Upper lobe of right lung (tissue), 1 donor: ENCODE results near the gene SLC39A7. TPM values are rescaled to one million over a fixed set of nuclear protein-coding genes. Genes with fewer than 3 reads are reported as not detected.
A peak's percentile ranks its signal among the peaks of the same experiment; 100 is the strongest.

Experiments used
- ATAC-seq: fragments of 200-7000 bp; cut with Tn5 transposase; one replicate; pipeline ENCODE4 v1.9.1; 2020; ENCODE audit warnings: mild to moderate bottlenecking, moderate library complexity
- DNase-seq: peaks from one replicate; pipeline ENCODE4 v3.0.0-alpha.2; 2020
- H3K27ac ChIP-seq: fragments of 200-600 bp; one replicate; pipeline ENCODE4 v1.8.0; 2022
- H3K27me3 ChIP-seq: fragments of 200-600 bp; one replicate; pipeline ENCODE4 v1.8.0; 2022; ENCODE audit warnings: mild to moderate bottlenecking
- H3K36me3 ChIP-seq: fragments of 200-600 bp; one replicate; pipeline ENCODE4 v1.8.0; 2022
- H3K4me1 ChIP-seq: fragments of 200-600 bp; one replicate; pipeline ENCODE4 v1.8.0; 2022
- H3K4me3 ChIP-seq: fragments of 200-600 bp; one replicate; pipeline ENCODE4 v1.8.0; 2022; ENCODE audit warnings: mild to moderate bottlenecking
- H3K9me3 ChIP-seq: fragments of 200-600 bp; one replicate; pipeline ENCODE4 v1.8.0; 2022
- CTCF ChIP-seq: fragments of 200-600 bp; IDR thresholded peaks from one replicate; pipeline ENCODE4 v1.8.0; 2022; ENCODE audit warnings: antibody characterized with exemption
- intact Hi-C: fragments of 100-400 bp; cut with DNase I; formaldehyde crosslinking; loops from one replicate; pipeline ENCODE4 v1.11.0; 2022
- total RNA-seq: library from RNA; stranded (reverse); fragmentation: NEBNext Ultra II Directional; extraction: Animal tissue kit (Norgen Biotek cat#: 25700); gene quantifications from one replicate; pipeline ENCODE4 v1.2.1, GENCODE V29; 2021
- donor health status: DM: no; HTN: yes; CAD: no; lungs with severe emphysema.

The SLC39A7 gene
- total RNA-seq, 1 donor from 2014 or later, result 89.1 TPM

GRCh38 chr6:33194431-33194979 is 6.2 kb upstream of the SLC39A7 start:
- peaks cover 19% of the 10 kb centered on the region for H3K27me3 ChIP-seq
- TF ChIP-seq CTCF, result no peak
- peaks cover 35% of the 10 kb centered on the region for H3K36me3 ChIP-seq
- ATAC-seq (no peak), DNase-seq (no peak)
- no peak overlapping the region for H3K27ac ChIP-seq
- peaks cover 37% of the 10 kb centered on the region for H3K4me1 ChIP-seq
- intact Hi-C loops, result no loop called here
- no peak overlapping the region for H3K4me3 ChIP-seq
- H3K9me3 ChIP-seq, result no peaks in the 10 kb centered on the region

DNA sequence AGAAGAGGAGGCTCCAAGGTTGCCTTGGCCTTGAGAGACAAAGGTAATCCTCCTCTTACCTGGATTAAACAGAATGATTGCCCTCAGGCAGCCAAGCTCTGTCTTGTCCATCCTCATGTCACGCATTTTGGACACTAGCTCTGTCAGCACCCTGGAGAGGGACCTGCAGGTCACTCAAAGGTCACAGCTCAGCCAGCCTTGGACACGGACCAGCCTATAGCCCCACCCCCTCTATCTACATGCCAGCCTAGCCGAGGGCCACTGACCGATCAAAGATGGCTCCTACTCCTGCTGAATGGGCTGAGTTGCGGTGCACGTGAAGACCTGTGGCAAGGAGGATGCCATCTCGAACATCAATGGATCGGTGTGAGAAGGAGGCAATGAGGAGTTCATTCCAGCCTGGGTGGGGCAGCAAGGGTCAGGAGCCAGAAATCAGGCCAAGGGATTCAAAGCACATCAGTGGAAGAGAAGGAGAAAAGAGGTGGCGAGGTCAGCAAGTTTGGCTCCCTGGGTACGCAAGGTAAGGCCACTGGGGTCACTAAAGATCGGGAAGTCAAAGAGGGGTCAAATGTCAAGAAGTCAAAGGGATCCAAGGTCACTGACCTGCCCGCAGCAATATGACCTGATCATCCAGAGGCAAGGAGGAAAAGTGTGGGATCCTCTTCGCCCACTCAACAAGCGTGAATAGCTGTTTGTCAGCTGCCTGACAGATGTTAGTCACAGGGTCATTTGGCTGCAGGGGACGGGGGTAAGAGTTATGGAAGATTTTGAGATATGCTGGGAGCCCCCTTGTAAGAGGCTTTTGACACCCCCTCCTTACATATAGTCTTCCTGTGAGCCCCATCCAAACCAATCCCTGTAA is 5.1 kb upstream of the SLC39A7 start:
- Histone ChIP-seq H3K27me3 (peaks cover 18% of the 10 kb centered on the region), H3K36me3 (peaks cover 35% of the 10 kb centered on the region), H3K9me3 (no peaks in the 10 kb centered on the region), H3K4me3 (no peak overlapping the region), H3K4me1 (peaks cover 37% of the 10 kb centered on the region), H3K27ac (no peak overlapping the region)
- DNase-seq, result peak; percentile 45
- ATAC-seq, result no peak
- intact Hi-C loops, result no loop called here
- TF ChIP-seq CTCF, result no peak

DNA sequence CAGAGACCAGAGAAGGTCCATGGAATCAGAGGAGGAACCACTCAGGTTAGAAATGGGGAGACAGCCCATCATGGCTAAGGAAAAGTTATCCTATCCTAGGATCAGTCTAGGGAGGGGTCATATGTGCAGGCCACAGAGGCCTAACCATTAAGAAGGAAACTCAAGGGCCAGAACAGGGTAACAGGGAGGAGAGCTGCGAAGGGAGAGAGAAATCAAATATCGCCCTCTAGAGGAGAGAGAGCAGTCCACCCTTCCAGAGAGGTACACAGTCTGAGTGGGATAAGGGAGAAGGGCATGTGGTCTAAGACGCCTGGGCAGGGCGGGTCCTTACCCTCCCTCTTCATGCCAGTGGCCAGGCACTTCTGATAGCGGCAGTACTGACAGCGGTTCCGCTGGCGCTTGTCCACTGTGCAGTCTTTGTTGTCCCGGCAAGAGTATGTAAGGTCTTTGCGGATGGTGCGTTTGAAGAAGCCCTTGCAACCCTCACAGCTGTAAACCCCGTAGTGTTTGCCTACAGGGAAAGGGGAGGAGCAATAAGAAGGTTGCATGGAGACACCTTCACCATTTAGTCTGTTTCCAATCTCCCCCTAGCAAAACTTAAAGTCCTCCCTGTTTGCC is 3.1 kb upstream of the SLC39A7 start:
- ATAC-seq (peak; percentile 64), DNase-seq (peak; percentile 77)
- Histone ChIP-seq H3K4me1 (peaks cover 43% of the 10 kb centered on the region), H3K9me3 (no peaks in the 10 kb centered on the region), H3K4me3 (no peak overlapping the region), H3K36me3 (peaks cover 42% of the 10 kb centered on the region), H3K27ac (no peak overlapping the region), H3K27me3 (no peaks in the 10 kb centered on the region)
- peak; percentile 76 for TF ChIP-seq CTCF
- intact Hi-C loops, result no loop called here

DNA sequence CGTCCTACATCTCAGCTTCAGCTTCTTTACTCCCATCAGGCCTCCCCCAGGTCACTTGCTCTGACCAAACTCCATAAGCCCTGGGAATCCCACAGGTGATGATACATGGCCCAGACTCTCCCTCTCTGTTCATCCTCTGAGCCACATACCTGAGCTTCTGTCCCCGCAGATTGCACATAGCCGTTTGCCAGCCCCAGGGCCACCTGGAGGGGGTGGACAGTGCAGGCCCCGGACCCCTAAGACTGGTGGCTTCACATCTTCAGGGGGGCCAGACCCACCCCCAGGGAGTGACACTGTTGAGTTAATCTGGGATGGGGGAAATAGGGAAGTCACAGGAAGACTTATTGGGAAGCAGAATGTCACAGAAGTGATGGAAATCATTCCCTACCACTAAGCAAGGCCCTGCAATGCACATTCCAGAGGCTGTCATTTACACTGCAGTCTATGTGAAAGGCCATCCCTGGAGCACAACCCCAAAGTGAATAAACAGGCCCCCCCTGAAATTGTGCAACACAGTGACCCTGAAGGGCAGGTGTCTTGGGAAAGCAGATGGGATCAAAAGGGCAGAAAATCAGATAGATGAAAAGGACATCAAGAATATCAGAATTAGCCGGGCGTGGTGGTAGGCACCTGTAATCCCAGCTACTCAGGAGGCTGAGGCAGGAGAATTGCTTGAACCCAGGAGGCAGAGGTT is 2.4 kb upstream of the SLC39A7 start:
- TF ChIP-seq CTCF, result no peak
- intact Hi-C loops, result no loop called here
- peaks cover 38% of the 10 kb centered on the region for H3K4me1 ChIP-seq

GRCh38 chr6:33198853-33199436 is 1.7 kb upstream of the SLC39A7 start:
- Histone ChIP-seq H3K9me3 (no peaks in the 10 kb centered on the region), H3K4me1 (peaks cover 40% of the 10 kb centered on the region), H3K36me3 (peaks cover 56% of the 10 kb centered on the region), H3K27me3 (no peaks in the 10 kb centered on the region), H3K27ac (peak overlapping the region; percentile 97), H3K4me3 (peak overlapping the region; percentile 79)
- ATAC-seq, result no peak
- DNase-seq, result peak; percentile 57
- intact Hi-C loops, result no loop called here
- TF ChIP-seq CTCF, result no peak

More for the DNA sequence above, 2.4 kb upstream of the SLC39A7 start:
- no peak for ATAC-seq
- DNase-seq, result peak; percentile 54
- Histone ChIP-seq H3K9me3 (no peaks in the 10 kb centered on the region), H3K27ac (no peak overlapping the region), H3K4me3 (no peak overlapping the region), H3K27me3 (no peaks in the 10 kb centered on the region), H3K36me3 (peaks cover 49% of the 10 kb centered on the region)
